ENCODE data around the gene TMEM132E. TPM values are rescaled to one million over a fixed set of nuclear protein-coding genes. Genes with fewer than 3 reads are reported as not detected.

TMEM132E gene
- total and polyA plus RNA-seq, 10 of the 15 experiments (the other 5 are each of a cell fraction or from before 2014, with no cell fraction given), result not detected

GRCh38 chr17:34656801-34657200, 77.4 kb downstream of the TMEM132E start:
- H3K4me3 ChIP-seq, result no peak overlapping the region
- in situ Hi-C loops (cut with MboI) (no loop called here), intact Hi-C loops (cut with micrococcal nuclease; ENCODE audit: unreplicated experiment) (no loop called here)
- H2AFZ ChIP-seq (ENCODE audit: control insufficient read depth, low read depth, low read length), result no peak overlapping the region
- ChIA-PET SMC1A (ENCODE audit: uncharacterized antibody, unreplicated experiment) (no interaction called here), CTCF (no interaction called here), RAD21 (ENCODE audit: unreplicated experiment) (no interaction called here), POLR2A (no interaction called here)
- no peaks in the 10 kb centered on the region for H3K36me3 ChIP-seq (ENCODE audit: control insufficient read depth in 2 of 2, insufficient read depth in 2 of 2, low read length in 1 of 2)
- DNase-seq (ENCODE audit: low read depth, low spot score) (no peak), ATAC-seq (no peak), FAIRE-seq (no peak)
- no peak overlapping the region for H3K4me2 ChIP-seq (ENCODE audit: control insufficient read depth, insufficient read depth)
- H3K9ac ChIP-seq (ENCODE audit: control insufficient read depth, insufficient read depth, low read length), result no peak overlapping the region
- H3K4me1 ChIP-seq (ENCODE audit: control insufficient read depth, insufficient read depth, low read length), result no peaks in the 10 kb centered on the region
- 1% methylated on average over 4 of the region's 4 CpGs for WGBS (ENCODE audit: insufficient coverage, insufficient replicate concordance, low lambda C conversion rate, missing lambda C conversion rate)
- no TSS peak for BruUV-seq (replicated peaks)
- no peaks in the 10 kb centered on the region for H3K79me2 ChIP-seq (ENCODE audit: control insufficient read depth, insufficient read depth, low read length)
- no peaks in the 10 kb centered on the region for H3K9me3 ChIP-seq (replicated peaks; ENCODE audit: control insufficient read depth, insufficient read depth, low read length)
- H4K20me1 ChIP-seq (ENCODE audit: control insufficient read depth, insufficient read depth), result no peaks in the 10 kb centered on the region
- no peaks in the 10 kb centered on the region; a peak in 3 of 4 replicates for H3K27me3 ChIP-seq (replicated peaks in 1 of 2; ENCODE audit: control insufficient read depth in 2 of 2, insufficient read depth in 2 of 2, low read length in 1 of 2)
- H3K27ac ChIP-seq (ENCODE audit: control insufficient read depth, insufficient read depth), result no peak overlapping the region
- TF ChIP-seq CBX5 (IDR thresholded peaks at IDR 0.05; ENCODE audit: low read depth) (no peak), NFYA (IDR thresholded peaks at IDR 0.05; ENCODE audit: borderline replicate concordance, low read depth, low read length) (no peak), BMI1 (IDR thresholded peaks at IDR 0.05; ENCODE audit: borderline replicate concordance) (no peak), BRCA1 (IDR thresholded peaks at IDR 0.05; ENCODE audit: low read depth, low read length) (no peak), TCF7 (IDR thresholded peaks at IDR 0.05; ENCODE audit: borderline replicate concordance) (no peak), POLR2AphosphoS2 (IDR thresholded peaks at IDR 0.05; ENCODE audit: low read depth, low read length) (no peak), BCL3 (IDR thresholded peaks at IDR 0.05; ENCODE audit: borderline replicate concordance, insufficient read depth, low read depth, low read length, poor library complexity, severe bottlenecking) (no peak), ATF3 (IDR thresholded peaks at IDR 0.05; ENCODE audit: borderline replicate concordance, extremely low read depth, low read depth, low read length) (no peak), ZNF217 (IDR thresholded peaks at IDR 0.05) (no peak), ZNF687 (IDR thresholded peaks at IDR 0.05) (no peak), ZNF384 (IDR thresholded peaks at IDR 0.05; ENCODE audit: borderline replicate concordance, low read depth, low read length) (no peak), WRNIP1 (IDR thresholded peaks at IDR 0.05; ENCODE audit: borderline replicate concordance, low read depth, low read length) (no peak), HDAC2 (IDR thresholded peaks at IDR 0.05) (no peak), SP1 (IDR thresholded peaks at IDR 0.05; ENCODE audit: low read depth, low read length) (no peak), ZZZ3 (IDR thresholded peaks at IDR 0.05; ENCODE audit: control insufficient read depth, insufficient read length, low read depth) (no peak), NFYB (IDR thresholded peaks at IDR 0.05; ENCODE audit: insufficient read depth, low read depth, low read length) (no peak), ZBTB4 (CRISPR knock-in tag; IDR thresholded peaks at IDR 0.05) (no peak)

All from GM12878 (cell line).